Body of pancreas (tissue), 4 donors: ENCODE data around the gene SLC22A15.

Experiments
- POLR2A ChIP-seq, 3 donors: fragments of 450-650 bp; IDR thresholded peaks; one replicate each; pipeline ENCODE4 v1.6.1; 2016; ENCODE audit warnings: antibody characterized with exemption in 3 of 3, mild to moderate bottlenecking in 2 of 3
- TF ChIP-seq, protein P1 (sequence below), 7 experiments: fragments of 450-650 bp in 4 of 7; fragments of 200-600 bp in 3 of 7; sonication (generic) in 3 of 7; IDR thresholded peaks; one replicate each; pipeline ENCODE4 v1.5.1; 2016 to 2019; ENCODE audit warnings: antibody characterized with exemption in 7 of 7

DNA sequence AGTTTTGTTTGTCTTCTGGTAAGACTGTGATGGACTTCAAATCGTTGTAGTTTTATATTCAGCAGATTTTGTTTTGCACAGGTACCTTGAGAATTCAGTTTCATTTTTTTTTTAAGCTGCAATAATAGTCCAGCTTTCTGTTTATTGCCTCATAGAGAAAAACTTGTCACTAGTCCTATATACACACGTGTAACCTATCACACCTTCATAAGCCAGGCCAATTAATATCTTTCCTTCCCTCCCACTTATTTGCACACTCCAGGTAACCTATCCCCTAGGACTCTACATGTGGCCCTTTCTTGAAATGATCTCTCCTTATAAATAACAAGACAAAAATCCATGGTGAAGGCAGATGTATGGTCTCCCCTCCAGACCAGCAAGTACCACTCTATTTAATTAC is 62.4 kb downstream of the SLC22A15 start:
- TF ChIP-seq, protein P1, sequence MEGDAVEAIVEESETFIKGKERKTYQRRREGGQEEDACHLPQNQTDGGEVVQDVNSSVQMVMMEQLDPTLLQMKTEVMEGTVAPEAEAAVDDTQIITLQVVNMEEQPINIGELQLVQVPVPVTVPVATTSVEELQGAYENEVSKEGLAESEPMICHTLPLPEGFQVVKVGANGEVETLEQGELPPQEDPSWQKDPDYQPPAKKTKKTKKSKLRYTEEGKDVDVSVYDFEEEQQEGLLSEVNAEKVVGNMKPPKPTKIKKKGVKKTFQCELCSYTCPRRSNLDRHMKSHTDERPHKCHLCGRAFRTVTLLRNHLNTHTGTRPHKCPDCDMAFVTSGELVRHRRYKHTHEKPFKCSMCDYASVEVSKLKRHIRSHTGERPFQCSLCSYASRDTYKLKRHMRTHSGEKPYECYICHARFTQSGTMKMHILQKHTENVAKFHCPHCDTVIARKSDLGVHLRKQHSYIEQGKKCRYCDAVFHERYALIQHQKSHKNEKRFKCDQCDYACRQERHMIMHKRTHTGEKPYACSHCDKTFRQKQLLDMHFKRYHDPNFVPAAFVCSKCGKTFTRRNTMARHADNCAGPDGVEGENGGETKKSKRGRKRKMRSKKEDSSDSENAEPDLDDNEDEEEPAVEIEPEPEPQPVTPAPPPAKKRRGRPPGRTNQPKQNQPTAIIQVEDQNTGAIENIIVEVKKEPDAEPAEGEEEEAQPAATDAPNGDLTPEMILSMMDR (IDR thresholded peaks at IDR 0.05) = no peak
- TF ChIP-seq POLR2A (IDR thresholded peaks at IDR 0.05) = no peak
